Activated CD4-positive, alpha-beta T cell treated with anti-CD3 and anti-CD28 coated beads, Interleukin-10, Interleukin-2, amounts not matched to agents 100 ng/mL and 50 ng/mL, durations not matched to agents 16 hours and 8 hours (primary cell): ENCODE results near the gene ASPDH.

ENCODE experiments used
- DNase-seq: peaks from one replicate; pipeline ENCODE4 v3.0.0-alpha.2; 2020

Gene ASPDH

DNA sequence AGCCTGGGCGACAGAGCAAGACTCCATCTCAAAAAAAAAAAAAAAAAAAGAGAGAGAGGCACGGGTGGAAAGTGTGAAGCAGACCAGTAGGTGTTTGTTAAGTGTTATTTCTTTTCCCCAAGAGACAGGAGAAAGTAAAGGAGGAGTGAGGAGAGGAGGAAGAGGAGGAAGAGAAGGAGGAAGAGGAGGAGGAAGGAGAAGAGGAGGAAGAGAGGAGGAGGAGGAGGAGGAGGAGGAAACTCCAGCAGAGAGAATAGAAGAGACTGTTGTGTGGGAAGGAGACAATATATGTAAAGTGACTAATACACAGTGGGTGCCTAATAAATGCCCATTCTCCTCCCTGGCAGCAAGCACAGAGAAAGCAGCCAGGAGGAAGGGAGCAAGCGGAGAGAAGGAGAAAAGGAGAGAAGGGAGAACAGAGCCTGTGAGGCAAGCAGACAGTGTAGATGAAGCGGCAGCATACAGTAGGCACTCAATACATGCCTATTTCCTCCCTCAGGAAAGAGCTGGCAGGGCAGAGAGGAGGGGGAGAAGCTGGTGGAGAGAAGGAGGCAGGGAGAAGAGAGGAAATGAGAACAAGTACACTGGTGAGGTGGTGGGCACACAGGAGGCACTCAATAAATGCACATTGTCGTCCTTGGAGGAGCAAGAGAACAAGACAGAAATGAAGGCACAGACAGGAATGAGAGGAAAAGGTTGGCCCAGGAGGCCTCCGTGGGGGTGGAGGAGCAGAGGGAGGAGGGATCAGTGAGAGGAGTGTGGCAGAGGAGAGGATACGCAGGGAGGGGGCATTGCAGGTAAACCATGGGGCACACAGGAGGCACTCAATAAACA, 19.3 kb downstream of the ASPDH start:
- DNase-seq = no peak

- DNase-seq = no peak
Measured at GRCh38 chr19:50493171-50493570, 20.5 kb downstream of the ASPDH start.

DNA sequence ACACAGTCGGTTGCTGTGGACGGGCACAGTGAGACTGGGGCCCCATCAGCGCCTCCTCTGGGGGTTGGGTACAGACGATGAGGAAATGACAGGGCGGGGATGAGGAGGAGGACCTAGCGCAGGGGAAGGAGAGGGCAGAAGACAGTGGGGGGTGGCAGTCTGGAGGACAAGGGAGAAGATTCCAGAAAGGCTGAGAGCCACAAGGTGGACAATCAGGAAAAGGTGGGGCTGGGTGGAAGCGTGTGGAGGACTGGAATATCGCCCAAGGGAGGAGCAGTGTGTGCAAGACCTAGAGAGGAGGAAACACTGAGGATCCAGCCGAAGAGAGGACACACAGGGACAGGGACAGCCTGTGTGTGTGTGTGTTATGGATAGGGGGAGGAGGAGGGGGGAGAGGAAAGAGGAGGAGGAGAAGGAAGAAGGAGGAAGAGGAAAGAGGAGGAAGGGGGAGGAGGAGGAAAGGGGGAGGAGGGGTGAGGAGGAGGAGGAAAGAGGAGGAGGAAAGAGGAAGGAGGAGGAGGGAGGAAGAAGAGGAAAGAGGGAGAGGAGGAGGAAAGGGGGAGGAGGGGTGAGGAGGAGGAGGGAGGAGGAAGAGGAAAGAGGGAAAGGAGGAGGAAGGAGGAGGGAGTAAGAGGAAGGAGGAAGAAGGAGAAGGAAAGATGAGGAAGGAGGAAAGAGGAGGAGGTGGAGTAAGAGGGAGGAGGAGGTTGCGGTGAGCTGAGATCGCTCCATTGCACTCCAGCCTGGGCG, 21.2 kb downstream of the ASPDH start:
- peak; percentile 23 for DNase-seq

DNA sequence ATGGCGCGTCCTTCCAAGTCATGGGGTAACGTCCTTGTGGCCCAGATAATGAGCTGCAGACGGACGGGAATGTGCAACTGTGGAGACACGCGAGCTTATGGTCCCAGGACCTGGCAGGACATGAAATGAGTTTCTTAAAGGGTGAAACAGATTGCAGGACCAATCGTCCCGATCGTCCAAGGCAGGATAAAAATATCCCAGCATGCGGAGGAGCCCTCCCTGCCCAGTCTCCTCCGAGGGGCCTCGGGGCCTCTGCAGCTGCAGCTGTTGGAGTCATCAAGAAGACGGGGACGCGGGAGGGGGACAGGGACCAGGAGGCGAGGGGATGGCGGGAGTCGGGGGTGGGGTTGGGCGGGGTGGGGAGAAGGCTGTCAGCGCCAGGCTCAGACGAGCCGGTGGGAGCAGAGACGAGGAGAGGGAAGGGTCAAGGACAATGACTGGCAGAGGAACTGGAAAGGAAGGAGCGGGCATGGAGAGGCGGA, 22.7 kb downstream of the ASPDH start:
- no peak for DNase-seq

DNA sequence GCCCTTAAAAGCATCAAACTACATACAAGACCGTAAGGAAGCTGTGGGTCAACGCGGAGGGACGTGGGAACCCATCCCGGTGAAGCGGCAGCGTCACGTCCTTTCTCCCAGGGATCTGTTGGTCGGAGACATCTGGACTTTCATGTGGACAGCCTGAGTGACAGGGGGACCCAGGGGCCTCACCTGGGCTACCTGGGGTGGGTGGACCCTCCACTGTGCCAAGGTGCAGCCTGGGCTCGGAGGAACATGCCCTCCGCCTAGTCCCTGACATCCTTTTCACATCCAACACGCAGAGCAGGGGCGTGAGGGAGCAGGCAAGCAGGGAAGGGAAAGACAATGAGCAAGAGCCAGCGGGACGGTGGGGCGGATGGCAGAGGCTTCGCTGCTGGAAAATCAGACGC, 23.3 kb downstream of the ASPDH start:
- DNase-seq = no peak

DNA sequence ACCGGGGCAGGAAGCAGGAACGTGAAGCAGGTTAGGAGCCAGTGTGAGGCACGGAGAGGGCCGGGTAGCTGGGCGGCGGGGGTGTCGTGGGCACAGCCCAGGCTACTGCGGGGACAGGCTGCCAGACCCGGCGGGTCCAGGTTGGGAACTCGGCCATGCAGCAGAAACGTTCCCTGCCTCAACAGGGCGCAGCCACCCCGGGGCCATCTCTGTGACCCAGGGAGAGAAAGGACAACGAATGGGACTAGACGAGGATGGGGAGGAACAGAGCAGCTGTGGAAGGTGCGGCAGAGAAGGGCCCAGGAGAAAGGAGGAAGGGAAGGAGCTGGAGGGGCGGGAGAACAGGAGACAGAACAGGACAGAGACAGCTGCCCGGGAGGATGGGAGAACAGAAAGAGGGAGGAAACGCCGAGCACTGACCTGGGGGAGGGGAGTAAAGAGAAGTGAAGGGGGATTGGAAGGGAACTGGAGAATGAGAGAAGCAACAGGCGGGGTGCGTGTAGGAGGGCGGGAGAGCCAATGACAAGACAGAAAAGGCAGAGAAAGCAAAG, 24.2 kb downstream of the ASPDH start:
- DNase-seq = no peak

DNA sequence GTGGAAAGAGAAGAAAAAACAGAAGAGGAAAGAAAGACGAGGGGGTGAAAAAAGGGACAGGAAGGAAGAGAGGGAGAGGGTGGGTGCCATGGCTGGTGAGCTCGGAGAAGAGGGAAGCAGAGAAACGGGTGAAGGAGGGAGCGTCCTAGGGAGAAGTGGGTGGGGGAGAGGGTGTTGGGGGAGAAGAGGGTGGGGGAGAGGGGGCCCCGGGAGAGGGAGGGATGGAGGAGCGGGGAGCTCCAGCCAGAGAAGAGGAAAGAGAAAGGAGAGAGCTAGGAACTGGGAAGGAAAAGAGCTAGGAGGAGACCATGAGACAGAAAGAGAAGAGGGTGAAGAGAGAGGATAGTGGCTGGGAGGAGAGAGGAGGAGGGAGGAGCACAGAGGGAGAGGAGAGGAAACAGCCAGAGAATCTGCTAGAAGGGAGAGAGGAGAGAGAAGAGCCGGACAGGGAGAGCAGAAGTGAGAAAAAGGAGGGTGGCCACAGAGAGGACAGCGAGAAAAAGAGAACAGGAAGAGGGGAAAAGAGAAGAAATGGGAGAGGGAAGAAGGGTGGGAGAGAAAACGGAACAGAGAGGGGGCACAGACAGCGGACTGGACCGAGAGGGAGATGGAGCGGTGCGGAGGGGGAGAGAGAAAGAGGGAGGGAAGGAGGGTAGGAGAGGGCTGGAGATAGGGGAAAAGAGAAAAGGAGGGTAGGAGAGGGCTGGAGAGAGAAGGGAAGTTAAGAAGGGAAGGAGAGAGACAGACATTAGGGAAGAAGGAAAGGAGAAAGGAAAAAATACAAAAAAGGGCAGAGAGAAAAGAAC, 25.1 kb downstream of the ASPDH start:
- no peak for DNase-seq

- peak; percentile 51 for DNase-seq
Measured at GRCh38 chr19:50486823-50487515, 26.7 kb downstream of the ASPDH start.

- no peak for DNase-seq
Measured at GRCh38 chr19:50485284-50485955, 28.3 kb downstream of the ASPDH start.

DNA sequence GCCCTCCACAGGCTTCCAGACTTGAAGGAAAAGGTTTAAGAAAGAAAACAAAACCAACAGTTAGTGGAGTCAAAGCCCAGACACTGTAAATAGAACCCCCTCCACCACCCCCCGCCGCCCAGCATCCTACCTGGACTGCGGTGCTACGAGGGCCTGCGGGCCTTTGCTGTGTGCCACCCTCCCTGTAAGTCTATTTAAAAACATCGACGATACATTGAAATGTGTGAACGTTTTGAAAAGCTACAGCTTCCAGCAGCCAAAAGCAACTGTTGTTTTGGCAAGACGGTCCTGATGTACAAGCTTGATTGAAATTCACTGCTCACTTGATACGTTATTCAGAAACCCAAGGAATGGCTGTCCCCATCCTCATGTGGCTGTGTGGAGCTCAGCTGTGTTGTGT, 30.8 kb downstream of the ASPDH start:
- DNase-seq = no peak

DNA sequence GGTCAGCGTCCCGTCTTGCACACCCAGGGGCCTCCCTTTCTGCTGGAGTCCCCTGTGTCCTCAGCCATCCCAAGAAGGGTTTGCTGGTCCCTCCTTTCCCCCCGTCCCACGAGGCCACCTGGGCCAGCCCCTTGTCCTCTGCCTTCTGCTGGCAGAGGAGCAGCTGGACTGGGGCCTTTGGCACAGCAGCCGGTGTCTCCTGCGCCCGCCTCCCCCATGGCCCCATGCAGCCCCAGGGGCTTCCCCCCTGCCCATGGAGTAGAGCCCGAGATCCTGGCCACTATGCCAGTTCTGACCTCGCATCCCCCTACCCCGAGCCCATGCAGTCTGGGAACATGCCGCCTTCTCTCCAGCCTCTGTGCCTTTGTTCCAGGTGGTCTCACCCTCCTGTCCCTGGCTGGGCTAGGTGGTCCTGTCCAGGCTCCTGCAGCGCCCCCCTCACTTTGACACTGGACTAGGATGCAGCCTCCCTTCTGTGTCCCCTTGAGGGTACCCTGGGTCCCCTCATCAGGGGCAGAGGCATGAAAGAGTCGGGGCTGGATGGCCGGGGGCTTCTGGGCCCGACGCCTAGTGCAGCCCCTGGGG, 31.4 kb downstream of the ASPDH start:
- no peak for DNase-seq

- DNase-seq = no peak
Measured at GRCh38 chr19:50481351-50482149, 32.2 kb downstream of the ASPDH start.

- no peak for DNase-seq
Measured at GRCh38 chr19:50480281-50481111, 33.2 kb downstream of the ASPDH start.

GRCh38 chr19:50479761-50480251, 33.9 kb downstream of the ASPDH start:
- no peak for DNase-seq

DNA sequence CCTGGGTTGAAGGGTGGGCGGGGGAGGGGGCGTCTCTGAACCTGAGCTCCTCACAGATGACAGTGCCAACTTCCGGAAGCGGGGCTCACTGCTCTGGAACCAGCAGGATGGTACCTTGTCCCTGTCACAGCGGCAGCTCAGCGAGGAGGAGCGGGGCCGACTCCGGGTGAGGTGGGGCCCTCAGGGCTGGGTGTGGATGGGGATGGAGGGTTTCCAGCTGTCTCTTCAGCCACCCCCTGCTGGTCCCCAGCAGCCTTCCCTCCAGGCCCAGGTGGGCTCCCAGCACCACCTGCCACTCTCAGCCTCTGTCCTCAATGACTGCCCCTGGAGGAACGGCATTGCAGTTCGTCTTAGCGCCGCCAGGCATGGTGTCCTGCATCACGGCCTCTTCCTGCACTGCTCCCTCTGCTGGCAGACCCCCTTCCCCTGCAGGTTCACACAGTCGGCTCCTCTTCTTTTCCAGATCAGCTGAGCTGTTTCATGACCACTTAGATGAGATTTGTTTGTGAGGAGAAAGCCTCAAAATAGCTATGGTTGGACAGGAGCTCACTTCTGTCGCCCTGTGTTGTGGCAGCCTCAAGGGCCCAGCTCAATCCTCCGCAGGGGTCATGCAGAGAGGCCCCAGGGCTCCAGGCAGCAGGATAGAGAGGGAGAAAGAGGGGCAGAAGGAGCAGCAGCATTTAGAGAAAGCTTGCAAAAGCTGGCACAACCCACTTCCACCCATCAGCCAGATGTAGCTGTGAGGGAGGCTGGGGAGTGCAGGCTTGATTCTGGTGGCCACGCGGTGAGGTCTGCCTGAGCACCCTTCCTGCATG, 34.6 kb downstream of the ASPDH start:
- DNase-seq = peak; percentile 16

DNA sequence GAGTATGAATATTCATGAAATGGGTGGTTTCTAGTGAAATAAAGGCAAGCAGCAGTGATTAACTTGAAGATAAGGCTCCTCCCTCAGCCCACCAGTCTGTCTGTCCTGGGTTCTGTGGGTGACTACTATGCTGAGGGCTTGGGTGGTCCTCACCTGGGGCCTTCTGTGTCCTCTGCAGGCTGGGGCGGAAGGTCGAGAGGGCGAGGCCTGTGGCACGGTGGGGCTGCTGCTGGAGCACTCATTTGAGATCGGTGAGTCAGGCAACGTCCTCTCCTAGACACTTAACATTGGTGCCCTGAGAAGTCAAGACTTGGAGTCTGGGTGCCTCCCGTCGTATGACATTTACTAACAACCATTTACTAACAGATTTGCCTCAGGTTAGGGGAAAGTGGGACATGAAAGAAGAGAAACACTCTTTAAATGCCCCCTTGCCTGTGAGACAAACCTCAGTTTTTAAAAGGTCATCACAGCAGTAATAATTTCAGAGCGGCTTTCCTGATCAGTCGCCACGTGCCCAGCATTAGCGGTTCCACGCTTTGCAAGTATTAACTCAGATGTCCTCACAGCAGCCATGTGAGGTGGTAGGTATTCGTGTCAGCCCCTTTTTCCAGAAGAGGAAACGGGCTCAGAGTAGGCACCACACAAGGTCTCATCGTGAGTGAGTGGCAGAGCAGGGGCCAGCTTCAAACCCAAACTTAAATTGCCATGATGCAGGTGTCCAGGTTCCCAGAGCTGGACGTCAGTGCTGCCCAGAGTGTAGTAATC, 35.8 kb downstream of the ASPDH start:
- no peak for DNase-seq

DNA sequence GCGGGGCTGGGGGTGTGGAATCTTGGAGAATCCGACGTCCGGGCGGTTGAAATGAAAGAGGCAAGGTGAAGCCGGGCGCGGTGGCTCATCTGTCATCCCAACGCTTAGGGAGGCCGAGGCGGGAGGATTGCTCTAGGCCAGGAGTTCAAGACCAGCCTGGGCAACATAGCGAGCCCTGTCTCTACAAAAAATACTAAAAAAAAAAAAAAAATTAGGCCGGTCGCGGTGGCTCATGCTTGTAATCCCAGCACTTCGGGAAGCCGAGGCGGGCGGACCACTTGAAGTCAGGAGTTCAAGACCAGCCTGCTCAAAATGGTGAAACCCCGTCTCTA, 36.8 kb downstream of the ASPDH start:
- no peak for DNase-seq
